CD14-positive monocyte (primary cell): ENCODE measurements around the gene SEMA5B. TPM values are rescaled to one million over a fixed set of nuclear protein-coding genes. Genes with fewer than 3 reads are reported as not detected.

ENCODE experiments used
- DNase-seq, 3 donors: peaks; one replicate each; pipeline ENCODE4 v3.0.0-alpha.2; 2011 to 2022
- H2AFZ ChIP-seq: 2 replicates; pipeline ENCODE4 v1.6.0; 2012; ENCODE audit warnings: mild to moderate bottlenecking, low read depth, low read length, inconsistent platforms; ENCODE audit not compliant: insufficient read depth, poor library complexity, severe bottlenecking
- H3K27ac ChIP-seq, 2 donors: 1 replicate in 1 of 2; 2 replicates in 1 of 2; pipeline ENCODE4 v1.5.1; 2012 to 2013; ENCODE audit warnings: low read length in 2 of 2, control low read depth in 1 of 2, inconsistent platforms in 1 of 2, low read depth in 1 of 2, mild to moderate bottlenecking in 1 of 2
- H3K27me3 ChIP-seq, 2 donors: one replicate each; pipeline versions ENCODE4 v1.6.0 to v1.6.1; 2011 to 2013; ENCODE audit warnings: low read length in 2 of 2; ENCODE audit not compliant: control insufficient read depth in 2 of 2, insufficient read depth in 2 of 2
- H3K36me3 ChIP-seq, 2 donors: replicated peaks in 1 of 2; 1 replicate in 1 of 2; 2 replicates in 1 of 2; pipeline versions ENCODE4 v1.5.1 to v1.6.1; 2012 to 2013; ENCODE audit warnings: low read length in 2 of 2, control low read depth in 1 of 2, inconsistent platforms in 1 of 2, mild to moderate bottlenecking in 1 of 2; ENCODE audit not compliant: insufficient read depth in 2 of 2, control insufficient read depth in 1 of 2
- H3K4me1 ChIP-seq, 2 donors: 1 replicate in 1 of 2; 2 replicates in 1 of 2; pipeline versions ENCODE4 v1.5.1 to v1.6.1; 2012 to 2013; ENCODE audit warnings: low read length in 2 of 2, control low read depth in 1 of 2, inconsistent platforms in 1 of 2, mild to moderate bottlenecking in 1 of 2, moderate library complexity in 1 of 2; ENCODE audit not compliant: insufficient read depth in 2 of 2, control insufficient read depth in 1 of 2
- H3K4me2 ChIP-seq: replicated peaks from 2 replicates; pipeline ENCODE3; 2012; ENCODE audit warnings: low read length, moderate library complexity, mild to moderate bottlenecking; ENCODE audit not compliant: poor library complexity, severe bottlenecking; ENCODE audit errors: extremely low read depth
- H3K4me3 ChIP-seq, 3 experiments: fragments of 200-600 bp in 1 of 3; sonication (generic) in 1 of 3; replicated peaks in 1 of 3; 1 replicate in 2 of 3; 2 replicates in 1 of 3; pipeline ENCODE4 v1.5.1; 2011 to 2013; ENCODE audit warnings: low read length in 3 of 3, mild to moderate bottlenecking in 3 of 3, control low read depth in 2 of 3, low read depth in 2 of 3, inconsistent platforms in 1 of 3, moderate library complexity in 1 of 3
- H3K79me2 ChIP-seq: 2 replicates; pipeline ENCODE4 v1.6.0; 2012; ENCODE audit warnings: mild to moderate bottlenecking, control low read depth, inconsistent platforms, low read length, moderate library complexity; ENCODE audit not compliant: insufficient read depth
- H3K9ac ChIP-seq: 2 replicates; pipeline ENCODE4 v1.6.0; 2017; ENCODE audit warnings: low read length, mild to moderate bottlenecking; ENCODE audit not compliant: insufficient read depth, poor library complexity, severe bottlenecking
- H3K9me3 ChIP-seq, 2 donors: replicated peaks in 1 of 2; 1 replicate in 1 of 2; 2 replicates in 1 of 2; pipeline versions ENCODE4 v1.5.1 to v1.6.1; 2012 to 2013; ENCODE audit warnings: low read length in 2 of 2, control low read depth in 1 of 2; ENCODE audit not compliant: control insufficient read depth in 1 of 2, insufficient read depth in 1 of 2
- H4K20me1 ChIP-seq: 2 replicates; pipeline ENCODE4 v1.6.0; 2012; ENCODE audit warnings: mild to moderate bottlenecking, low read length, control low read depth, moderate library complexity; ENCODE audit not compliant: insufficient read depth
- H3K27ac Mint-ChIP-seq, 7 donors: one replicate each; pipeline ENCODE4 v1.8.0; 2020; ENCODE audit warnings: mild to moderate bottlenecking in 7 of 7, mixed read lengths in 7 of 7, moderate library complexity in 6 of 7, inconsistent platforms in 2 of 7
- H3K27me3 Mint-ChIP-seq, 3 donors: one replicate each; pipeline ENCODE4 v1.8.0; 2021 to 2022; ENCODE audit warnings: low read depth in 3 of 3, mild to moderate bottlenecking in 3 of 3, mixed read lengths in 3 of 3, moderate library complexity in 3 of 3, inconsistent platforms in 1 of 3
- H3K36me3 Mint-ChIP-seq, 2 donors: one replicate each; pipeline ENCODE4 v1.8.0; 2020; ENCODE audit warnings: mixed read lengths in 2 of 2, inconsistent platforms in 1 of 2, mild to moderate bottlenecking in 1 of 2
- H3K4me1 Mint-ChIP-seq: one replicate; pipeline ENCODE4 v1.8.0; 2020; ENCODE audit warnings: mild to moderate bottlenecking, mixed read lengths
- H3K4me3 Mint-ChIP-seq, 2 donors: one replicate each; pipeline ENCODE4 v1.8.0; 2020; ENCODE audit warnings: mild to moderate bottlenecking in 2 of 2, mixed read lengths in 2 of 2, moderate library complexity in 1 of 2
- H3K9me3 Mint-ChIP-seq, 7 donors: one replicate each; pipeline ENCODE4 v1.8.0; 2020 to 2022; ENCODE audit warnings: mixed read lengths in 7 of 7, mild to moderate bottlenecking in 6 of 7, moderate library complexity in 6 of 7, inconsistent platforms in 2 of 7
- CTCF ChIP-seq: fragments of 200-600 bp; IDR thresholded peaks from one replicate; pipeline ENCODE4 v1.8.0; 2022; ENCODE audit warnings: antibody characterized with exemption, mild to moderate bottlenecking
- WGBS: methylation state at CpG from one replicate; pipeline ENCODE4 v1.1.5; 2013; ENCODE audit warnings: missing lambda C conversion rate; ENCODE audit not compliant: insufficient coverage; 5-methylcytosine and 5-hydroxymethylcytosine counted together
- intact Hi-C, 2 donors: fragments of 100-400 bp; cut with micrococcal nuclease; formaldehyde crosslinking; loops; one replicate each; pipeline versions ENCODE4 v1.15.0 to v1.15.1; 2023
- polyA plus RNA-seq, 3 donors: library from polyadenylated mRNA; depleted of rRNA in 1 of 3; unstranded in 2 of 3; stranded (reverse) in 1 of 3; fragments of 300-500 nt in 2 of 3; fragments of >200 nt in 1 of 3; fragmentation: Illumina TruSeq in 2 of 3; gene quantifications; 1 replicate in 2 of 3; 2 replicates in 1 of 3; pipeline ENCODE4 v1.2.3, GENCODE V29; 2012 to 2021

SEMA5B gene
- polyA plus RNA-seq, 3 donors = not detected

- H3K4me1 Mint-ChIP-seq = no peaks in the 10 kb centered on the region
- H3K27ac ChIP-seq = no peak overlapping the region
- H3K4me2 ChIP-seq = no peak overlapping the region
- no peaks in the 10 kb centered on the region for H3K36me3 ChIP-seq
- no peaks in the 10 kb centered on the region for H3K27me3 ChIP-seq
- H3K4me3 ChIP-seq = no peak overlapping the region
- no peak overlapping the region for H3K9ac ChIP-seq
- no peaks in the 10 kb centered on the region for H3K4me1 ChIP-seq
- H3K79me2 ChIP-seq = no peaks in the 10 kb centered on the region
- H3K27me3 Mint-ChIP-seq = peaks cover 3 to 6% (median 5%) of the 10 kb centered on the region in 3 donors
- H3K9me3 Mint-ChIP-seq = peaks cover 0 to 2% (median 0%) of the 10 kb centered on the region in 7 donors
- no peak for TF ChIP-seq CTCF
- no peak overlapping the region for H3K27ac Mint-ChIP-seq
- DNase-seq = no peak
- H4K20me1 ChIP-seq = no peaks in the 10 kb centered on the region
- no peaks in the 10 kb centered on the region for H3K36me3 Mint-ChIP-seq
- WGBS = 93% methylated on average over 3 of the region's 7 CpGs
- no peaks in the 10 kb centered on the region for H3K9me3 ChIP-seq
- no peak overlapping the region for H2AFZ ChIP-seq
- no peak overlapping the region for H3K4me3 Mint-ChIP-seq
- intact Hi-C loops = no loop called here
These were observed 24.6 kb downstream of the SEMA5B start for GRCh38 chr3:123002749-123003497.

GRCh38 chr3:123002100-123002748, 25.3 kb downstream of the SEMA5B start:
- Mint-ChIP-seq H3K27ac (no peak overlapping the region), H3K36me3 (no peaks in the 10 kb centered on the region), H3K9me3 (peaks cover 0 to 2% (median 0%) of the 10 kb centered on the region in 7 donors), H3K4me1 (no peaks in the 10 kb centered on the region), H3K27me3 (peaks cover 3 to 6% (median 5%) of the 10 kb centered on the region in 3 donors), H3K4me3 (no peak overlapping the region)
- Histone ChIP-seq H3K9me3 (no peaks in the 10 kb centered on the region), H4K20me1 (no peaks in the 10 kb centered on the region), H3K9ac (no peak overlapping the region), H3K36me3 (no peaks in the 10 kb centered on the region), H3K79me2 (no peaks in the 10 kb centered on the region), H3K4me2 (no peak overlapping the region), H3K4me3 (no peak overlapping the region), H3K27me3 (no peaks in the 10 kb centered on the region), H2AFZ (no peak overlapping the region), H3K4me1 (no peaks in the 10 kb centered on the region), H3K27ac (no peak overlapping the region)
- intact Hi-C loops = no loop called here
- 96% methylated on average over 4 of the region's 8 CpGs for WGBS
- DNase-seq = no peak
- no peak for TF ChIP-seq CTCF
